ENCODE data around the gene C1QTNF5. TPM values are rescaled to one million over a fixed set of nuclear protein-coding genes. Genes with fewer than 3 reads are reported as not detected.

Gene C1QTNF5
- total RNA-seq, 4 donors from 2014 or later: 12.5 to 55.2 (median 34.1) TPM

DNA sequence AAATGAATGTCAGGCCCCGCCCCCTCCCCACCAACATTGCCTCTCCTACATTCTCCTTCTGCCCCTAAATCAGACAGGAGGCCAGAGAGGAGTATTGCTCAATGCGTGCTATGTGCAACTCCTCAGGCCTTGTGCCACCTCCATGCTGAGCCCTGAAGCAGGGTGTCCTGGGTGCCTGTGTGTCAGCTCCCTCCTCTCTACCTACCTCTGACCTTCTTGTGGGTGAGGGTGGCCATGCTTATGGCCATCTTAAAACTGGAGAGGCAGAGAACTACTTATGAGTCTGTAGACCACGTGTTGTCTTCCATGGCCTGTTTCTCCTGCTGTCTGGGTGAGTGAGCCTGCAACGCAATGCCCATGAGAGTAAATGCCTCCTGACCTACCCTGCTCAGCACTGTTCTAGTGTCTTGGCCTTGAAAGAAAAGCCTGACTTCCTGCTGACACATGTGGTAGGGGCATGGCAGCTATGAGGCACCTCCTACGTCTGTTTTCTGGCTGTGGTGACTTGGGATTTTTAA lies 34.3 kb downstream of the C1QTNF5 start:
- Histone ChIP-seq H3K4me1 (peaks cover 0 to 25% (median 8%) of the 10 kb centered on the region in 4 donors), H3K27me3 (no peaks in the 10 kb centered on the region), H3K9me3 (no peaks in the 10 kb centered on the region), H3K4me3 (no peak overlapping the region), H3K27ac (peak overlapping the region; percentile 37 to 96 (median 83)), H3K36me3 (peaks cover 4 to 69% (median 4%) of the 10 kb centered on the region in 3 donors)
- TF ChIP-seq EP300 (IDR thresholded peaks at IDR 0.05): peak in 1 of 2 donors; percentile 61
- TF ChIP-seq, protein P1, sequence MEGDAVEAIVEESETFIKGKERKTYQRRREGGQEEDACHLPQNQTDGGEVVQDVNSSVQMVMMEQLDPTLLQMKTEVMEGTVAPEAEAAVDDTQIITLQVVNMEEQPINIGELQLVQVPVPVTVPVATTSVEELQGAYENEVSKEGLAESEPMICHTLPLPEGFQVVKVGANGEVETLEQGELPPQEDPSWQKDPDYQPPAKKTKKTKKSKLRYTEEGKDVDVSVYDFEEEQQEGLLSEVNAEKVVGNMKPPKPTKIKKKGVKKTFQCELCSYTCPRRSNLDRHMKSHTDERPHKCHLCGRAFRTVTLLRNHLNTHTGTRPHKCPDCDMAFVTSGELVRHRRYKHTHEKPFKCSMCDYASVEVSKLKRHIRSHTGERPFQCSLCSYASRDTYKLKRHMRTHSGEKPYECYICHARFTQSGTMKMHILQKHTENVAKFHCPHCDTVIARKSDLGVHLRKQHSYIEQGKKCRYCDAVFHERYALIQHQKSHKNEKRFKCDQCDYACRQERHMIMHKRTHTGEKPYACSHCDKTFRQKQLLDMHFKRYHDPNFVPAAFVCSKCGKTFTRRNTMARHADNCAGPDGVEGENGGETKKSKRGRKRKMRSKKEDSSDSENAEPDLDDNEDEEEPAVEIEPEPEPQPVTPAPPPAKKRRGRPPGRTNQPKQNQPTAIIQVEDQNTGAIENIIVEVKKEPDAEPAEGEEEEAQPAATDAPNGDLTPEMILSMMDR (IDR thresholded peaks at IDR 0.05): no peak
- peak in 1 of 2 donors; percentile 60 for DNase-seq (ENCODE audit: low spot score in 2 of 2)
- WGBS, 2 donors: 43 to 45% methylated on average over 5 of the region's 5 CpGs

DNA sequence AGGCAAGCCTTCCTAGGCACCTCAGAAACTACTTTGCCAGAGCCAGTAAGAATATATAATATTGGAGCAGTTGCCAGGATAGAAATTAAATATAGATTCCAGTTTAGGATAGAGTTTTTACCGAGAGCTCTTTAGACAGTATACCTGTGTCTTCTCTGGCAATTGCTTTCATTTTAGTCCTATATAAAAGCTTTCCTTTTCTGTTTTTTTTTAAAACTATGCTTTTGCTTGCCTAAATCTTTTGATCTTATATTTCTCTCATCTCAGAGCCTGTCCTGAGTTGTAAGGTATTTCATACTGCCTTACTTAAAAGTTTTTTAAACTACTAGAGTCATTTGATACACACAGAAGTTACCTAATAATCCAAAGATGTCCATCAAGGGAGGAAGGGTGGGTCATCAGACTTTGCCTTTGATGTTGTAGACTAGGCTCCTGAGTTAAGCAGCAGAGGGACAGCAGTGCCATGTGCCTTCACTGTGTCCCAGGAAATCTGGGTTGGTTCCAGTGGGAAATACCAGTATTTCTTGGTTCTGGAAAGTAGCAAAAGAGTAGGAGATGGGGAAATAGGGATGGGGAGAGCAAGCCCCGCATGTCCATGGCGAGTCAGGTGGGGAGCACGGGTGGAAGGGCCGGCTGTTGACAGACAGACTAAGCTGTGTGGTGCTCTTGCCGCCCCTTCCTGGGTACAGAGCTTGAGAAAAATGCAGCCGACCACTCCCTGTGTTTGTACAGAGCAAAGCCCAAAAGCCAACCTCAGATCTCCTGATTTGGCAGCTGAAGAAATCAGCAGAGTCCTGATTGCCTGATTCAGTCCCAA lies 34.9 kb downstream of the C1QTNF5 start:
- 65 to 66% methylated on average over 7 of the region's 7 CpGs for WGBS, 2 donors
- TF ChIP-seq EP300 (IDR thresholded peaks at IDR 0.05) (no peak), POLR2A (IDR thresholded peaks at IDR 0.05) (no peak)
- TF ChIP-seq, protein P1 (IDR thresholded peaks at IDR 0.05): no peak
- DNase-seq (ENCODE audit: low spot score in 2 of 2): no peak
- Histone ChIP-seq H3K27ac (peak overlapping the region; percentile 37 to 96 (median 83)), H3K9me3 (no peaks in the 10 kb centered on the region), H3K4me1 (peaks cover 0 to 25% (median 8%) of the 10 kb centered on the region in 4 donors), H3K27me3 (no peaks in the 10 kb centered on the region), H3K36me3 (peaks cover 0 to 69% (median 4%) of the 10 kb centered on the region in 3 donors), H3K4me3 (no peak overlapping the region)

- Histone ChIP-seq H3K27me3 (no peaks in the 10 kb centered on the region), H3K36me3 (peaks cover 0 to 72% (median 10%) of the 10 kb centered on the region in 3 donors), H3K4me3 (no peak overlapping the region), H3K9me3 (no peaks in the 10 kb centered on the region), H3K4me1 (peaks cover 0 to 31% (median 8%) of the 10 kb centered on the region in 4 donors), H3K27ac (no peak overlapping the region)
- WGBS, 2 donors: 79 to 86% methylated on average over 5 of the region's 5 CpGs
- DNase-seq (ENCODE audit: low spot score in 2 of 2): no peak
- no peak for TF ChIP-seq POLR2A (IDR thresholded peaks at IDR 0.05)
Measured at GRCh38 chr11:119303227-119303718, 37.4 kb downstream of the C1QTNF5 start.

DNA sequence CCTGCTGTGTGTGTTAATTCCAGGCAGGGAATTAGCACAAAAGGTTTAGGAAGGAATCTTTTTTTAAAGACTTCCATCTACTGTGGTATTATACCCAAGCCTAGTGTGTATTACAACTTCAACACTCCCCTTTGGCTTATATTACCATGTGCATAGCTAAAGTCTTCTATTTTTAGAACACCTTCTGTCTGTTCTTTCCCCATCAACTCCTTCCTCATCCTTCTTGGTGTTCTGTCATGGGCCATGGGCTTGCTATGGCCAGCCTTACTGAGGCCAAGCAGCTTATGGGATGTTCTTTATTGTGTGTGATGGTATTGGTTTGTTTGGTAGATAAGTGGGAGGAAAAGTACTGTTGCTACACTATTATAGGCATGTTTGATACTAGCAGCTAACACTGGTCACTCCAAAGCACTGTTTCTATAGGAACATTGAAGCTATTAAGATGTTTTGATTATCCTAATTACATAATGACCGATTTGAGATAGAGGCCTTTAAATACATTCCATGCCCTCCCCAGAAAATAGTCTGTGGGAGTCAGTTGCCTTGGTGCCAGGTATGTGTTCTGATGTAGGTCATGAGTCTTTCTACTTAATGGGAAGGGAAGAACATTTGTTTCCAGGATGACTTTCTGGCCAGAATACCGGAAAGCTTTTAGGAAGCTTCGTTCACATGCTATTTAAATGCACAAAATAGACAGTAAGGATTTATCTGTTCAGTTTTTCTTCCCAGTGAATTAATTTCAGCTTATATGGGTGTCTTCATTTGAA lies 40.3 kb downstream of the C1QTNF5 start:
- Histone ChIP-seq H3K4me3 (no peak overlapping the region), H3K27me3 (no peaks in the 10 kb centered on the region), H3K27ac (no peak overlapping the region), H3K36me3 (peaks cover 0 to 82% (median 10%) of the 10 kb centered on the region in 3 donors), H3K4me1 (peaks cover 0 to 13% (median 0%) of the 10 kb centered on the region in 4 donors), H3K9me3 (no peaks in the 10 kb centered on the region)
- TF ChIP-seq POLR2A (IDR thresholded peaks at IDR 0.05) (no peak), EP300 (IDR thresholded peaks at IDR 0.05) (no peak)
- TF ChIP-seq, protein P1 (IDR thresholded peaks at IDR 0.05): no peak
- 71 to 73% methylated on average over 3 of the region's 3 CpGs for WGBS, 2 donors
- DNase-seq (ENCODE audit: low spot score in 2 of 2): no peak

DNA sequence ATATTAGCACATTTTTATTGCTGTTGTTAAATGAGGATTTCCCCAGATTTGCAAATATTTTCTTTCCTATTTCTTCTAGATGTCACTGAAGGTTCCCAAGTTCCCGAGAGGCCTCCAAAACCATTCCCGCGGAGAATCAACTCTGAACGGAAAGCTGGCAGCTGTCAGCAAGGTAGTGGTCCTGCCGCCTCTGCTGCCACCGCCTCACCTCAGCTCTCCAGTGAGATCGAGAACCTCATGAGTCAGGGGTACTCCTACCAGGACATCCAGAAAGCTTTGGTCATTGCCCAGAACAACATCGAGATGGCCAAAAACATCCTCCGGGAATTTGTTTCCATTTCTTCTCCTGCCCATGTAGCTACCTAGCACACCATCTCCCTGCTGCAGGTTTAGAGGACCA lies 41.3 kb downstream of the C1QTNF5 start:
- peaks cover 0 to 76% (median 10%) of the 10 kb centered on the region in 3 donors for H3K36me3 ChIP-seq
- no peak overlapping the region for H3K27ac ChIP-seq
- peaks cover 0 to 13% (median 0%) of the 10 kb centered on the region in 4 donors for H3K4me1 ChIP-seq
- no peak overlapping the region for H3K4me3 ChIP-seq
- no peaks in the 10 kb centered on the region for H3K27me3 ChIP-seq
- H3K9me3 ChIP-seq: no peaks in the 10 kb centered on the region
- WGBS, 2 donors: 91 to 96% methylated on average over 9 of the region's 9 CpGs
- no peak for DNase-seq (ENCODE audit: low spot score in 2 of 2)
- no peak for TF ChIP-seq EP300 (IDR thresholded peaks at IDR 0.05)
- TF ChIP-seq, protein P1 (IDR thresholded peaks at IDR 0.05): no peak
- no peak for TF ChIP-seq POLR2A (IDR thresholded peaks at IDR 0.05)
